Liver (tissue), 3 donors: ENCODE measurements around the gene MBNL3.

Experiments used
- GABPA ChIP-seq, 2 donors: IDR thresholded peaks in 1 of 2; conservative IDR thresholded peaks in 1 of 2; 2 replicates each; pipeline ENCODE4 v1.6.1; 2016; ENCODE audit warnings: antibody characterized with exemption in 2 of 2, mild to moderate bottlenecking in 1 of 2, moderate library complexity in 1 of 2
- NR2F2 ChIP-seq: IDR thresholded peaks from 2 replicates; pipeline ENCODE4 v1.6.1; 2016; ENCODE audit warnings: antibody characterized with exemption
- RAD21 ChIP-seq, 2 donors: IDR thresholded peaks; 2 replicates each; pipeline ENCODE4 v1.6.1; 2016; ENCODE audit warnings: antibody characterized with exemption in 2 of 2, mild to moderate bottlenecking in 2 of 2
- SP1 ChIP-seq: IDR thresholded peaks from 2 replicates; pipeline ENCODE4 v1.6.1; 2018; ENCODE audit warnings: antibody characterized with exemption, mild to moderate bottlenecking
- TAF1 ChIP-seq: conservative IDR thresholded peaks from 2 replicates; pipeline ENCODE4 v1.6.1; 2016; ENCODE audit warnings: antibody characterized with exemption, mild to moderate bottlenecking
- YY1 ChIP-seq: IDR thresholded peaks from 2 replicates; pipeline ENCODE4 v1.6.1; 2016; ENCODE audit warnings: antibody characterized with exemption, mild to moderate bottlenecking
- TF ChIP-seq, protein P1 (sequence below): fragments of 150-350 bp; IDR thresholded peaks from 2 replicates; pipeline ENCODE4 v1.5.1; 2017; ENCODE audit warnings: improper control_type of control experiment, low read depth, low read length; ENCODE audit not compliant: missing input control
- TF ChIP-seq, protein P2 (sequence below): IDR thresholded peaks from 2 replicates; pipeline ENCODE4 v1.6.1; 2016; ENCODE audit warnings: antibody characterized with exemption, mild to moderate bottlenecking
- donor health status: healthy.
- donor health status: healthy.

- TF ChIP-seq TAF1 (no peak), SP1 (no peak), RAD21 (IDR thresholded peaks at IDR 0.05) (no peak), GABPA (IDR thresholded peaks at IDR 0.05 in 1 of 2, conservative IDR thresholded peaks at IDR 0.05 in 1 of 2) (no peak), NR2F2 (no peak), YY1 (no peak)
- TF ChIP-seq, protein P1, sequence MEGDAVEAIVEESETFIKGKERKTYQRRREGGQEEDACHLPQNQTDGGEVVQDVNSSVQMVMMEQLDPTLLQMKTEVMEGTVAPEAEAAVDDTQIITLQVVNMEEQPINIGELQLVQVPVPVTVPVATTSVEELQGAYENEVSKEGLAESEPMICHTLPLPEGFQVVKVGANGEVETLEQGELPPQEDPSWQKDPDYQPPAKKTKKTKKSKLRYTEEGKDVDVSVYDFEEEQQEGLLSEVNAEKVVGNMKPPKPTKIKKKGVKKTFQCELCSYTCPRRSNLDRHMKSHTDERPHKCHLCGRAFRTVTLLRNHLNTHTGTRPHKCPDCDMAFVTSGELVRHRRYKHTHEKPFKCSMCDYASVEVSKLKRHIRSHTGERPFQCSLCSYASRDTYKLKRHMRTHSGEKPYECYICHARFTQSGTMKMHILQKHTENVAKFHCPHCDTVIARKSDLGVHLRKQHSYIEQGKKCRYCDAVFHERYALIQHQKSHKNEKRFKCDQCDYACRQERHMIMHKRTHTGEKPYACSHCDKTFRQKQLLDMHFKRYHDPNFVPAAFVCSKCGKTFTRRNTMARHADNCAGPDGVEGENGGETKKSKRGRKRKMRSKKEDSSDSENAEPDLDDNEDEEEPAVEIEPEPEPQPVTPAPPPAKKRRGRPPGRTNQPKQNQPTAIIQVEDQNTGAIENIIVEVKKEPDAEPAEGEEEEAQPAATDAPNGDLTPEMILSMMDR = no peak
- TF ChIP-seq, protein P2, sequence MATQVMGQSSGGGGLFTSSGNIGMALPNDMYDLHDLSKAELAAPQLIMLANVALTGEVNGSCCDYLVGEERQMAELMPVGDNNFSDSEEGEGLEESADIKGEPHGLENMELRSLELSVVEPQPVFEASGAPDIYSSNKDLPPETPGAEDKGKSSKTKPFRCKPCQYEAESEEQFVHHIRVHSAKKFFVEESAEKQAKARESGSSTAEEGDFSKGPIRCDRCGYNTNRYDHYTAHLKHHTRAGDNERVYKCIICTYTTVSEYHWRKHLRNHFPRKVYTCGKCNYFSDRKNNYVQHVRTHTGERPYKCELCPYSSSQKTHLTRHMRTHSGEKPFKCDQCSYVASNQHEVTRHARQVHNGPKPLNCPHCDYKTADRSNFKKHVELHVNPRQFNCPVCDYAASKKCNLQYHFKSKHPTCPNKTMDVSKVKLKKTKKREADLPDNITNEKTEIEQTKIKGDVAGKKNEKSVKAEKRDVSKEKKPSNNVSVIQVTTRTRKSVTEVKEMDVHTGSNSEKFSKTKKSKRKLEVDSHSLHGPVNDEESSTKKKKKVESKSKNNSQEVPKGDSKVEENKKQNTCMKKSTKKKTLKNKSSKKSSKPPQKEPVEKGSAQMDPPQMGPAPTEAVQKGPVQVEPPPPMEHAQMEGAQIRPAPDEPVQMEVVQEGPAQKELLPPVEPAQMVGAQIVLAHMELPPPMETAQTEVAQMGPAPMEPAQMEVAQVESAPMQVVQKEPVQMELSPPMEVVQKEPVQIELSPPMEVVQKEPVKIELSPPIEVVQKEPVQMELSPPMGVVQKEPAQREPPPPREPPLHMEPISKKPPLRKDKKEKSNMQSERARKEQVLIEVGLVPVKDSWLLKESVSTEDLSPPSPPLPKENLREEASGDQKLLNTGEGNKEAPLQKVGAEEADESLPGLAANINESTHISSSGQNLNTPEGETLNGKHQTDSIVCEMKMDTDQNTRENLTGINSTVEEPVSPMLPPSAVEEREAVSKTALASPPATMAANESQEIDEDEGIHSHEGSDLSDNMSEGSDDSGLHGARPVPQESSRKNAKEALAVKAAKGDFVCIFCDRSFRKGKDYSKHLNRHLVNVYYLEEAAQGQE = no peak
Observed at GRCh38 chrX:132426695-132427281, 62.0 kb downstream of the MBNL3 start.
